Femur (tissue), 1 donor: ENCODE data around the gene RTBDN.

Source experiments
- DNase-seq: peaks from one replicate; pipeline ENCODE4 v3.0.0-alpha.2; 2017

Gene RTBDN

GRCh38 chr19:12834566-12834943 lies at the start of gene RTBDN:
Gene RTBDN (minus strand): TSS chr19:12834579. CDS start chr19:12829979, 4,600 bp downstream.
- DNase-seq = no peak

- no peak for DNase-seq
Observed at GRCh38 chr19:12882589-12882988, 48.2 kb upstream of the RTBDN start.

GRCh38 chr19:12881172-12881808 lies 46.9 kb upstream of the RTBDN start, which contains the start of gene DNASE2:
Gene DNASE2 (minus strand): TSS chr19:12881449. CDS start chr19:12881375, 74 bp downstream.
- peak; percentile 95 for DNase-seq

GRCh38 chr19:12880551-12881171 lies 46.3 kb upstream of the RTBDN start:
- DNase-seq = no peak

DNA sequence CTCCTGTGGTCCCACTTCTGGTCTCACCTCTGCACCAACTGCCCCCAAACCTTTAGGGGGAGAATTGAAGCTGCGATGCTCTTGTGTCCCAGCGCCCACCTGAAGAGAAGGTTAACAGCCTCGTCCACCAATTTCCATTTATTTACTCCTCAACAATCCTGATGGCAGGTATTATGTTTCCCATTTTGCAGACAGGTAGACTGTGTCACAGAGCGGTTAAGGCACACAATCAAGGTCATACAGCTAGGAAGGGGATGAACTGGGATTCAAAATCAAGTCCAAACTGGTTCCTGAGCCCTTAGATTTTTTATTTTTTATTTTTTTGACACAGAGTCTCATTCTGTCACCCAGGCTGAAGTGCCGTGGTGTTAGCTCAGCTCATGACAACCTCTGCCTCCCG lies 40.7 kb upstream of the RTBDN start:
- no peak for DNase-seq

- DNase-seq = no peak
Observed at GRCh38 chr19:12873891-12874745, 39.7 kb upstream of the RTBDN start.

- no peak for DNase-seq
Observed at GRCh38 chr19:12872941-12873890, 38.8 kb upstream of the RTBDN start.

DNA sequence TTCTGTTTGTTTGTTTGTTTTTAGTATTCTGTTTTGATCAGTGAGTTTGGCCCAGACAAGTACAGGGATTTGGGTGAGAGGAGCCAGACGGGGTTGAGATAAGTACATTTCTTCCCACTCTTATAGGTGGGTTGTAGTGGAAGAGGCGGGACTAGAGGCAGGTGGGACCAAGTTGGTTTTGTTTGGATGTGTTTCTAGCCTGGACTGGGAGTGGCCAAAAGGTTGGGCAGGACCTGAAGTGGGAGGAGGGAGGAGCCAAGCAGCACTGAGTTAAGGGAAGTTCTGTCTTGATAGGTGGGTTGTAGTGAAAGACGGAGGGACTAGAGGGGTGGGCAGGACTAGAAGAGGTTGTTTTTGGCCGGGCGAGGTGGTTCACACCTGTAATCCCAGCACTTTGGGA lies 37.9 kb upstream of the RTBDN start:
- no peak for DNase-seq

DNA sequence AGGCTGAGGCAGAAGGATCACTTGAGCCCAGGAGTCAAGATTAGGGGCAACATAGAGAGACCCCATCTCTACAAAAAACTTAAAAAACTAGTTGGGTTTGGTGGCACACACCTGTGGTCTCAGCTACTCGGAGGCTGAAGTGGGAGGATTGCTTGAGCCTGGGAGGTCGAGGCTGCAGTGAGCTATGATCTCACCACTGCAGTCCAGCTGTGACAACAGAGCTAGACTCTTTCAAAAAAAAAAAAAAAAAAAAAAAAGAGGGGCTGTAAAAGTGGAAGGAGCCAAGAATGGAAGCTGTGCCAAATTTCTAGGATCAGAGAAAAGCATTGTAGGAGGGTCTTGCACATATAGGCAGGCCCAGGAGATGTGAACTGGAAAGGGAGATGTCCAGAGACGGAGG lies 37.3 kb upstream of the RTBDN start:
- DNase-seq = no peak

DNA sequence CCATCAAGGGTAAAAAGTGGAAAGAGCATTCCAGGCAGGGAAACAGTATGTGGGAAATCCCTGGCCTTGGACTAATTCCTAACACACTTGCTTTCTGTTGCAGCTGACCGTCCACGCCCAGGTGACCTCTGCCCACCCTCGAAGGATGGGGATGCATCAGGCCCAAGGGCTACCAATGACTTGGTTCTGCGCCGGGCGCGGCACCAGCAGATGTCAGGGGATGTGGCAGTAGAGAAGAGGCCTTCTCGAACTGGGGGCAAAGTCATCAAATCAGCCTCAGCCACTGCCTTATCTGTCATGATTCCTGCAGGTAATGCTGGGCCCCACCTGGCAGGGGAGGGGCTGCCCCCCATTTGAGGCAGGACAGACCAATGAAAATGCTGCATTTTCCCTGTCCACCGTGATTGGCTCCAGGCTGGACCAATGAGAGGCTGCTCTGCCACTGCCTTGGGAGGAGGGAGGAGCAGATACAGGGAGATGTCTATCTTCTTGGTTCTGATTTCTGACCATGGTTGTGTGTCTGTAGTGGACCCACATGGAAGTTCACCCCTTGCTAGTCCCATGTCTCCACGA lies 34.2 kb upstream of the RTBDN start:
- no peak for DNase-seq

DNA sequence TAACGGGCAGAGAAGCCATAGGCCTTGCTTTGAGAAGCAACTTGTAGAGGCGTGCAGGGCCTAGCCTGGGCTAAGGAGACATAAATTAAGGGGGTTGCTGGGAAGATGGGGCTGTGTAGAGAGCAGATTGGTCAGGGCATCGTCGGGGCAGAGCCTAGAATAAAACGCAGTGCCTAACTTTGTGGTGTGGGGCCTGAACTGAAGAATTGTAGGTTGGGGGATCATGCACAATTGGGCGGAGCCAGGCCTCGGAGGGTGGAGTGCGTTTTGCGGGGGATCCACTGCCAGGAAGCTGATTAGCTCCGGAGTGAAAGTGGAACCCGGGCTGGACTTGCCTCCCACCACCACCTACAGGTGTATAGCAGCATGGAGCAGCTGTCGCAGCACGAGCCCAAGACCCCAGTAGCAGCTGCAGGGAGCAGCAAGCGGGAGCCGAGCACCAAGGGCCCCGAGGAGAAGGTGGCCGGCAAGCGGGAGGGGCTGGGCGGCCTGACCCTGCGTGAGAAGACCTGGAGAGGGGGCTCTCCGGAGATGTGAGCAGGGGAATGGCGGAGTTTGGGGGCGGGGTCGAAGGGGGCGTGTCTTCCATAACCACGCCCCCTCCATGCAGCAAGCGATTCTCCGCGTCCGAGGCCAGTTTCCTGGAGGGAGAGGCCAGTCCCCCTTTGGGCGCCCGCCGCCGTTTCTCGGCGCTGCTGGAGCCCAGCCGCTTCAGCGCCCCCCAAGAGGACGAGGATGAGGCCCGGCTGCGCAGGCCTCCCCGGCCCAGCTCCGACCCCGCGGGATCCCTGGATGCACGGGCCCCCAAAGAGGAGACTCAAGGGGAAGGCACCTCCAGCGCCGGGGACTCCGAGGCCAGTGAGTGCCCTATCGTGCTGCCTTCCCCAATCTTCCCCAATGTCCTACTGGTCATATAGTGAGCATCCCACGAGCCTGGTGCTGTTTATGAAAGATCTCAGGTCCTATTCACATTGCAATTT lies 33.0 kb upstream of the RTBDN start:
- DNase-seq = peak; percentile 85

- DNase-seq = no peak
Observed at GRCh38 chr19:12866416-12867119, 32.2 kb upstream of the RTBDN start.

DNA sequence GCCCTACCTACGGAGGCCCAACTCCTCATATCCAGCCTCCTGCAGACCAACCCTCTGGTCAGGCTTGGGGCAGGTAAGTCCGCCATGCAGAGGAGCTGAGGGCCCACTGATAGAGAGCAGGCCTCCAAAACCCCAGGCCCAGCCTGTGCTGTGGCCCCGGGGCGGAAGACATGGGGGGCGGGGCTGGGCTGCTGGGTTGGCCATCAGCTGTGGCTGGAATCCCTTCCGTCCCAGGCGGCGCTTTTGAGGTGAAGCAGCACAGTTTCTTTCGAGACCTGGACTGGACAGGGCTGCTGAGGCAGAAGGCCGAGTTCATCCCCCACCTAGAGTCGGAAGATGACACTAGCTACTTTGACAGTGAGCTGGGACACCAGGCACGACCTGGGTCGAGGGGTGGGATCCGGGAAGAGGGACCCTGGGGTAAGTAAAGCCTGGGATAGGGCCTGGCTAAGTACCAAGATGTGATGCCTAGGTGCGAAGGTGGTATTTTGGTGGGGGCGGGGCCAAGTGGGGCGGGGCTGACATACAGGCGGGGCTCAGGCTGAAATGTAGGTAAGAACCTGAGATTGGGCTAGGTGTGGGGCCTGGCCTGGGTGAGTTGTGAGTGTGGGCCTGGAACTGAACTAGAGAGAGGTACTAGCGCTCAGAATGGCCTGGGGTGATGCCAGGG lies 31.5 kb upstream of the RTBDN start:
- no peak for DNase-seq

GRCh38 chr19:12864721-12865715 lies 30.6 kb upstream of the RTBDN start:
- no peak for DNase-seq

DNA sequence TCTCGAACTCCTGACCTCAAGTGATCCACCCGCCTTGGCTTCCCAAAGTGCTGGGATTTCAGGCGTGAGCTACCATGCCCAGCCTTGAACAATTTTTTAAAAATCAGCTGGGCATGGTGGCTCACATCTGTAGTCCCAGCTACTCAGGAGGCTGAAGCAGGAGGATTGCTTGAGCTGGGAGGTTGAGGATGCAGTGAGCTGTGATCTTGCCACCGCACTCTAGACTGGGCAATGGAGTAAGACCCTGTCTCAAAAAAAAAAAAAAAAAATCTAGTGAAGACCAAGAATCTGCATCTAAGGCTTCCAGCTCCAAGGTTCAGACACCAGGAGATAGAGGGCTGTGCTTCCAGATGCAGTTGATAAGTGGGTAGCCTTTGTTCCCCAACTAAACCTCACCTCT lies 29.8 kb upstream of the RTBDN start:
- DNase-seq = no peak

DNA sequence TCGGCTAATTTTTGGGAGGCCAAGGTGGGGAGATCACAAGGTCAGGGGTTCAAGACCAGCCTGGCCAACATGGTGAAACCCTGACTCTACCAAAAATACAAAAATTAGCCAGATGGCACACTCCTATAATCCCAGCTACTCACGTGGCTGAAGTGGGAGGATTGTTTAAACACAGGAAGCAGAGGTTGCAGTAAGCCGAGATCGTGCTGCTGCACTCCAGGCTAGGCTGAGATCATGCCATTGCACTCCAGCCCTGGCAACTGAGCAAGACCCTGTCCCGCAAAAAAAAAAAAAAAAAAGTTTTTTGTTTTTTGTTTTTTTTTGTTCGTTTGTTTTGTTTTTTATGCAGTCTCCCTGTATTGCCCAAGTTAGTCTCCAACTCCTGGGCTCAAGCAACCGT lies 25.2 kb upstream of the RTBDN start:
- no peak for DNase-seq

DNA sequence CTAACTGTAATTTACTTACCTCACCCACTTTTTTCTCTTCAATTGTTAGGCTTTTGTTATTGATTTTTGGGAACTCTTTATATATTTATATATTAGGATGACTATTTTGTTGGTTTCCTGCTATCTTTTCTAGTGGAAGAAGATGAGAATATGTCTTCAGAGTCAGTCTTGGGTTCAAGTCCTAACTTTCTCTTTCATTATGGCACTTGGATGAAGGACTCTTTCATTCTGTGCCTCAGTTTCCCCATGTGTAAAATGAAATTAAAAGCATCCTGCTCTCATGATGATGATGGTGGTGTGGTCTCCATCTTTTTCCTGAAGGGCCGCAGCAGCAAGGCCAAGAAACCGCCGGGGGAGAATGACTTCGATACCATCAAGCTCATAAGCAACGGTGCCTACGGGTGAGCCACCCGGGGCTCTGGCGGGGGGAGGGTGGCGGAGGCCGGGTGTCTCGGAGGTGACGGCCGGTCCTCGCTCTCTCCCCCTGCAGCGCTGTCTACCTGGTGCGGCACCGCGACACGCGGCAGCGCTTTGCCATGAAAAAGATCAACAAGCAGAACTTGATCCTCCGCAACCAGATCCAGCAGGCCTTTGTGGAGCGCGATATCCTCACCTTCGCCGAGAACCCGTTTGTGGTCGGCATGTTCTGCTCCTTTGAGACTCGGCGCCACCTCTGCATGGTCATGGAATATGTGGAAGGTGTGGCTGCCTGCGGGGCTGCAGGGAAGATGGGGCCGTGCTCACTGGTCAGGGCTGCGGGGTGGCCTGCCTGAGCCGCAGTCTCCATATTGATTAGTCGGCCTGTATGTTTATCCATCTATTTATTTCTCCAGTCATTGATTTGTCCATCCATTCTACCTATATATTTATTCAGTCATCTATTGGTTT lies 23.9 kb upstream of the RTBDN start:
- no peak for DNase-seq
